ENCODE data around the gene HDHD2. TPM values are rescaled to one million over a fixed set of nuclear protein-coding genes. Genes with fewer than 3 reads are reported as not detected.

Gene HDHD2
- total RNA-seq, 3 donors from 2014 or later, result 14.8 to 28.8 (median 20.8) TPM

- ATAC-seq (no peak), DNase-seq (no peak)
- Mint-ChIP-seq H3K36me3 (ENCODE audit: insufficient read depth) (no peaks in the 10 kb centered on the region), H3K4me3 (no peak overlapping the region), H3K9me3 (no peaks in the 10 kb centered on the region), H3K4me1 (ENCODE audit: low read depth) (no peaks in the 10 kb centered on the region), H3K27me3 (ENCODE audit: low read depth) (no peaks in the 10 kb centered on the region)
Measured at GRCh38 chr18:47063096-47063495, 87.2 kb downstream of the HDHD2 start.

- no peaks in the 10 kb centered on the region for H3K36me3 Mint-ChIP-seq (ENCODE audit: insufficient read depth)
- no peak overlapping the region for H3K4me3 Mint-ChIP-seq
- ATAC-seq (no peak), DNase-seq (no peak)
- H3K9me3 Mint-ChIP-seq, result no peaks in the 10 kb centered on the region
- no peaks in the 10 kb centered on the region for H3K27me3 Mint-ChIP-seq (ENCODE audit: low read depth)
- H3K4me1 Mint-ChIP-seq (ENCODE audit: low read depth), result no peaks in the 10 kb centered on the region
Measured at GRCh38 chr18:47062471-47062870, 87.8 kb downstream of the HDHD2 start.

Other genes with a start within 250 kb of the HDHD2 start
- 10 to 100 TPM; 20.1 to 22.6 (median 21.0) TPM for gene PIAS2, start 233.0 kb downstream of the HDHD2 start, total RNA-seq
- gene KATNAL2, start 232.9 kb downstream of the HDHD2 start, total RNA-seq, result 1 to 10 TPM in 1 of 3 donors, under 1 TPM in 2; 0.54 to 1.0 (median 0.61) TPM
- not detected for gene ELOA2, start 114.9 kb downstream of the HDHD2 start, total RNA-seq
- 10 to 100 TPM; 14.4 to 17.4 (median 15.6) TPM for gene IER3IP1, start 25.9 kb upstream of the HDHD2 start, total RNA-seq
- gene SKOR2, start 101.2 kb upstream of the HDHD2 start, total RNA-seq, result not detected

All from activated T-cell treated with anti-CD3 and anti-CD28 coated beads, Interleukin-2, amount 50 U/mL, for 4 hours (primary cell).